Activated CD8-positive, alpha-beta memory T cell treated with anti-CD3 and anti-CD28 coated beads for 1 hour (primary cell): ENCODE results near the gene COX4I1.

Experiments
- DNase-seq, 2 donors: peaks; one replicate each; pipeline ENCODE4 v3.0.0-alpha.2; 2020; ENCODE audit warnings: low read depth in 1 of 2; ENCODE audit errors: extremely low read depth in 1 of 2

COX4I1 gene

DNA sequence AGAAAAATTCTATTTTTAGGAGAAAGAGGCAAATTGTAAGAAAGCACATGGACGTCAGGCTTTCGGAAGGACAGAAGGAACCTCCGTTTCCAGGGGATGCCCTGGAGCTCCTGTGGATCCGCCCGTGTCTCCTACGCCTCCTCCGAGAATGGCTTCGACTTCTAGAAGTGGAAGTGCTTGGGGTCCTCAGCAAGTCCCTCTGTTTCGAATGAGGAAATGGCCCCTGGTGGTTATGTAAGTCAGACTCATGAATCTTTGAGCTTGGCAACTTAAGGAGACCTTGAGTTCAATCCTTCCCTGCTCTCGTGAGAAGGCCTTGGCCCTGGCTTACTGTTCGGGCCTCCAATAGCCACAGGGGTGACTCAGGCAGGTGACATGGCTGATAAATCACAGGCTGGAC, 38.9 kb downstream of the COX4I1 start:
- no peak for DNase-seq

DNA sequence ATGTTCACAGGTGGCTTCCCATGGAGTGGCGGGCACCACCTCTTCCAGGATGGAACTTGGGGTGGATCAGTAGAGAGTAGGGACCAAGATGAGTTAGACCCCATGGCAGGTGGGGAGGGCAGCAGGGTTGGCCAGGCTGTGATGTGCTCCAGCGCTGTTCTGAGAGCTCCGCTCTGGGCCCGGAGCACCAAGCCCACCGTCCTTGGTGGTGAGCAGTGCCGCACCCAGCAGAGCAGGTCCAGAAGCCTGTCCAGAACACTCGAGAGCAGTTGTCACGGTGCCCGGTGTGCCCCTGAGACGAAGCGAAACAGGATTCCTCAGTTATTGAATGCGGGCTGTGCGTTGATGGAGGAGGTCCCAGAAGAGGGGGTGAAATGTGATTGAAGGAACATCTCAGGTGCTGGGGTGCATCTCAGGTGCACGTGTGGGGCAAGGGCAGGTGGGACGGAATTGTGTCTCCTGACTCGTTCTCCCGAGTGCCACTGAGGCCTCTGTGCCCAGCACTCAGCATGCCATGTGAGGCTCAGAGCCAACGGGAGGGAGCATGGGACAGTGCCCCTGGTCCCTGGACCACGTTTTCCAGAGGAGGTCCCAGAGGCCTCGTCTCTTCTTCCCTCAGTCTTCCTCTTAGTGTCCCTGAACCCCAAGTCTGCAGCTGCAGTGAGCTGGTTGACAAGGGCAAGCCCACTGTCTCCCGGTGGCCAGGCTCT, 39.5 kb downstream of the COX4I1 start:
- no peak for DNase-seq

DNA sequence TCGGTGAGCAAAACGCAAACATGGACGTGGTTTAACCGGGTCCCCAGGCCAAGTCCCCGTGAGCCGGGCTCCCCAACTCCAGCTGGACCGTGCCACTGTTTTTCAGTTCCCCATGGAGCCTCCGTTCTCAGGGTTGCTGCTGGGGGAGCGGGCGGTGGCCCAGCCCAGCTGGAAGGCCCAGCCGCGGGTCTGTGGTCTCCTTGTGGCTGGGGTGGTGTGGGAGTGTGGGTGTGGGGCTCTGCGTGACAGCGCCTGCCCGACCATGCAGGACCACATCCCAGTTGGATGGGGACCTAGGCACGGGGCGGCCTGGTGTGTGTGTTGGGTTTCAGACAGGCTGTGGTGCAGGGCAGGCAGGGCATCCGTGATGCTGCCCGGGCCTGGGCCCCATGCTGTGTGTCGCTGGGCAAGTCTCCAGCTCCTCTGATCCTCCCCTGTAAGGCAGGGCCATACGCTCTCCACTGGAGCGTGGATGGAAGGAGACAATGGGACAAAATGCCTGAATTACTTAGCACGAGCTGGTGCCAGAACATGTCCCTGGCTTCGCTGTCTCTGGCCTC, 40.3 kb downstream of the COX4I1 start:
- DNase-seq: no peak

DNA sequence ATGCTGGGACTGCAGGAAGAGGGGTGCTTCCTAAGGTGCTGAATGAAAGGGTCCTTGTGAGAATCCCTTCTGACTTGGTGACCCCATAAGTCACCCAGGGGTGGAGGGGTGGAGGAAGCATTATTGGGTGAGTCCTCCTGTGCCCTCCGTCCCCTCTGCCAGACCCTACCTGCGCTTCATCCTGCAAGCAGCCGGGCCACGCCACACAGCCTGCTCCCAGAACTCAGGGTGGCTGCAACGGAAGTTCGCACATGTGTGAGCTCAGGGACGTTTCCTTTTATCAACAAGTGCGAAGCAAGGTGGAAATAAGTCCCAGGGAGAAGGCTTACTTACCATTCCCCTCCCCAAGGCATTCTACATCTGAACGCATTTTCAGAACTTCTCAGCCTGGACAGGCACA, 40.9 kb downstream of the COX4I1 start:
- no peak for DNase-seq

DNA sequence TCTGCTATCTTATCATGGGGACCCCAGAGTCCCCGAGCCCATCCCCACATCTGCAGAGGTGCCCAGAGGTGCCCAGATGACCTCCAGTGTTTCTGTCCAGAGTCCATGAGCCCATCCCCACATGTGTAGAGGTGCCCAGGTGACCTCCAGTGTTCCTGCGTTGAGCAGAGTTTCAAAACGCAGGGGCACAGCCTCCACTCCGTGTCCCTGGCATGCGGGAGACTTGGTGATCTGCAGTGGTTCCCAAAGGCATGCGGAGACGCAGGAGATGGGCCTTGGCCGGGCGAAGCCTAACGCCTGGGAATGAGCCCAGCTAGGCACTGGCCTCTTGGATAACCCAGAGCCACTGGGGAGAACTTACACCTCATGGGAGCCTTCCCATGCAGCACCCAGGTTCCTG, 41.3 kb downstream of the COX4I1 start:
- no peak for DNase-seq

DNA sequence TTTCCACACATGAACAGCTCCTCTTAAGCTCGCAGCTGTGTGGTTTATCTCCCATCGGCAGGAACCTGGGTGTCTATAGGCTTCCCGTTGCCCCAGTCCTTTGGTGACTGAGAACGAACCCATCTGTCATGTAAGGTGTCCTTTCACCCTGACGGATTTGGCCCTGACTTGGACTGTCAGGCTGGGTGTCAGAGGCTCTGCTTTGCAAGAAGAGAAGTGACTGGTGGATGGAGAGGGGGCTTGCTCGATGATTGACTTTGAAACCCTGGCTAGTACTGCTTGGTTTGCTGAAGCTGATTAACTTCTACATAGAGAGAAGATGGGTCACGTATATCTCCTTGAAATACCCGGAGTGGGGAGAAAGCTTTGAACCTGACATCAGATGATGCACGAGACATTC, 42.9 kb downstream of the COX4I1 start:
- no peak for DNase-seq

DNA sequence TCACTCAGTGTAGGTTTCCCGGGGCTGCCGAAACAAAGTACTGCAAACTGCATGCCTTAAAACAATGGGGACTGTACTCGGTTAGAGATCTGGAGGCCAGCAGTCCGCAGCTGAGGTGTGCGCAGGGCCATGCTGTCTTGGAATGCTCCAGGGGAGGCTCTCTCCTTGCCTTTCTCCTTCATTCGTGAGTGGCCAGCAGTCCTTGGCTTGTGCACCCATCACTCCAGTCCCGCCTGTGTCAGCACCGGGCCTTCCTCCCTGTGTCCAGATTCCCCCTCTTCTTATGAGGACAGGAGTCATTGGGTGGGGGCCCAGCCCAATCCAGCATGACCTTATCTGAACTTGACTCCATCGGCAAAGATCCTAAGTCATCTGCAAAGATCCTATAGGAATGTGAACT, 43.4 kb downstream of the COX4I1 start:
- DNase-seq: no peak

DNA sequence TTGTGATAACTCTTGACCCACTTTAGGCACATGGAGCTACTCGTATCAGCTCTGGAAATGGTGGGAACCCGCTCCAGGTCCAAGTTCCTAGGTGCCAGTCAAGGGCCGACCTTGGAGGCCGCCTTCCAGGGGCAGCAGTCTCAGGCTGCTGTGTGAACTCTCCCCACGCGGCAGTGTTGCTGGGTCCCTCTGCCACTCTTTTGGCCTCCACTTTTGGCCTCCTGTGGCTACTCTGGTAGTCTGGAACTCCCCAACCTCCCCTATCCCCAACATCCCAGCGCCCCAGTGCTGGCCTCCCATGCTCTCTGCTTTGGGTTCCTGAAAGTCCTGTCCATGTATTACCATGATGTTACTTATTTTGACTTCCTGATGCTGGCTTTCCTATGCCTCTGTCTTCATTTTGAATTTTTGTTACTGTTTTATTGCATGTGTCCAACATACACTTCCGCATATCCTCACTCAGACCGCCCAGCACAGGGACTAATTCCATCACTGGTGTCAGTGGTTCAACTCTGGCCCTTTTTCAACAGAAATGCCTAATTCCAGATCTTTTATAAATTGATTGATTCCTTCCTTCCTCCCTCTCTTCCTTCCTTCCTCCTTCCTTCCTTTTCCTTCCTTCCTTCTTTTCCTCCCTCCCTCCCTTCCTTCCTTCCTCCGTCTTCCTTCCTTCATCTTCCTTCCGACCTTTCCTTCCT, 44.1 kb downstream of the COX4I1 start:
- DNase-seq: no peak

DNA sequence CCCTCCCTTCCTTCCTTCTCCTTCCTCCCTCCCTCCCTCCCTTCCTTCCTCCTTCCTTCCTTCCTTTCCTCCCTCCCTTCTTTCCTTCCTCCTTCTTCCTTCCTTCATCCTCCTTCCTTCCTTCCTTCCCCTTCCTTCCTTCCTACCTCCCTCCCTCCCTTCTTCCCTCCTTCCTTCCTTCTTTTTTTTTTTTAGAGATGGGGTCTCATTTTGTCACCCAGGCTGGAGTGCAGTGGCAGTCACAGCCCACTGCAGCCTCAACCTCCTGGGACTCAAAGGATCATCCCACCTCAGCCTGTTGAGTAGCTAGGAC, 44.6 kb downstream of the COX4I1 start:
- DNase-seq: no peak

DNA sequence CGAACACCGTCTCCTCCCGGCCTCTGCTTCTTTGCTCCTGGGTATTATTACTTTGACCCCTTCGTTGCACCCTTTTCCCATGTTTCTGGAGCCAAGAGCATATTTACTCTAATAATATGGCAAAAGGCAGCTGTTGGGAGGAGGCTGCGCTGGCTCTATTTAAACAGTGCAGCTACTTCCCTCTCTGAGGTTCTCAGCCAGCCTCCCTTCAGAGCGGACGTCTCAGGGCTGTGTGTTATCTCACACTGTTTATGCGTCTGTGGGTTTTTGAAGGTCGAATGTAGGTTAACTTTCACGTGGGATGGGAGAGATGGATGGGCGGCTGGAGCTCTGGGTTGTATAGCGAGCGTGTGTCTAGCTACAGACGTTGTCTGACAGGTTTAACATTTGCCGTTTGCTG, 45.3 kb downstream of the COX4I1 start:
- DNase-seq: no peak

DNA sequence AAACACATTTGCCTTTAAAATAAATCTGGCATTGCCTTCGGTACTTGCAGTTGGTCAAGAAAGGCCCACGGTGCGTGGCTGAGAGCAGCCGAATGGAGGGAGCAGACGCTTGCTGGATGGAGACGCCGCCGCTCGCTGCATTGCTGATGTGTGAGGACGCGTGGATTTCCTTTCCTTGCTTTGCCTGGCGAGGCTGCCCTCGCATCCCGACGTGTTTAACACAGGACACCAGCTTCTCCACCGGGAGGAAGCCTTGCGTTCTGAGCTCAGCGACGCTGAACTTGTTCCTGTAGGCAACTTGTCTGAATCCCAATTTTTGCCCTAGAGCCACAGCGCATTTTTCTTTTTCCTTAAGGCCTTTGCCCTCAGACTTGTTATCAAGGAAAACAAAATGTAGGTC, 45.8 kb downstream of the COX4I1 start:
- DNase-seq: no peak

DNA sequence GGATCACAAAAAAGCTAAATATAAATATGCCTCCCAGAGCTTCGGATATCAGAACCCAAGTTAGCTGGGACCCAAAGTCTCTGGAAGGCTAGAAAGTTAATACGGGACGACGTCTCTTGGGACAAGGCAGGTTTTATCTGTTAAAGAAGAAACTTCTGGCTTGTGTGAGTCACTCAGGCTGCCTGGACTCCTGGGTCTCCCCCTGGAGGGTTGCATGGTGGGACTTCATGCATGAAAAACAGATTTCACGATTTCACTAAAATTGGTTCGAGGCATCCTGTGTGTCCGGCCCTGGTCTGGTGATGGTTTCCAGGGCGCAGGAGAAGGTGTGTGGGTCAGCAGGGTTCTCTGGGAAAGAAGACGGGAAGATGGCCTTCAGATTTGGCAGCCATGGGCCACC, 47.0 kb downstream of the COX4I1 start:
- DNase-seq: no peak

DNA sequence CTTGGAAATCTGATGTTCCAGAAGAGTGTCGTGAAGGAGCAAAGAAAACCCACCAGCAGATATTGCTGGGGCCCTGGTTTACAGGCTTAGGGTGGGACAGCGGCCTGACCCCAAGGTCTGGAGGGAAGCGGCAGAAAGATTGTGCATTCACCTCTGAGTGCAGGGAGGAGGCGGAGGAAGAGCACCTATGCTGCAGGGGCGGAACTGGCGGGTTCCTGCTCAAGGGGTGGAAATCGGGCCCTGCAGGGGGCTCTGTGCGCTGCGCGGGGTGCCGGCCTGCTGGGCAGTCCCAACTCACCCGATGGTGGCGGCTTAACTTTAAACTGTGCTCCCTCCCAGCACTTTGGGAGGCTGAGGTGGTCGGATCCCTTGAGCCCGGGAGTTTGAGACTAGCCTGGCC, 47.5 kb downstream of the COX4I1 start:
- no peak for DNase-seq

DNA sequence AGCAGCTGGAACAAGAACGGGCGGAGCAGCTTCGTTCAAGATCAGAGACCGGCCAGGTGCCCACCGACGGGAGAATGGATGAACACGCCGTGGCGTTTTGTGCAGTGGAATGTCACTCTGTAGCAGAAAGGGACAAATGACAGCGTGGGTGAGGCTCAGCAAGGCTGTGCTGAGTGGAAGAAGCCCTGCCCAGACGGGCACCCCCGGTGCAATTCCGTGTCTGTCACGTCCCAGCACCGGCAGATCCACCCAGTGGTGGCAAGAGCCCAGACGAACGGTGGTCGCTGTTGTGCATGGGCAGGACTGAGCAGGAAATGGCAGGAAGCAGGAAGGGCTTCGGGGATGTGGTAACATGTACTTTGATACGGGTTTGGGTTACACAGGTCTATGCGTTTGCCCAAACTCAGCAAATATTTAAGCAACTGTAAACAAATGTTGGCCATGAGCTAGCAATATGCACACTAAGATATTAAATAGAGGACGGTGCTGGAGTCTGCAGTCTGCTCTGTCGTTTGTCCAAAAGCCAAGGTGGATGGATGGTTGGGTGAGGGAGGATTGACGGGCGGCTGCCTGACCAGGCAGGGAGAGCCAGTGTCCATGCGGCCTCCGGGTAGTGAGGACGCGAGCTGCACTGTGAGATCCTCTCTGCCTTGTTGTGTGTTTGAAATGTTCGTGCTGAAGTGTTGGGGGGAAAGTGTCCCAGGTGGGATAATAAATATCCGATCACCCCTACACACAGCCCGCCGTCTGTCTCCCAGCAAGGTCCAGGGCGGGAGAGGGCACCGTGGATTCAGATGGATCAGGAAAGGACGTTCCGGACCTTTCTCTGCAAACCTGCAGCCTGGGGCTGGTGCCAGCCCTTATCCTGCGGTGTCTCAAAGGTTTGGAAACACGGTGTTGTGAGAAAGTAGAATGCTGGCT, 48.4 kb downstream of the COX4I1 start:
- no peak for DNase-seq

DNA sequence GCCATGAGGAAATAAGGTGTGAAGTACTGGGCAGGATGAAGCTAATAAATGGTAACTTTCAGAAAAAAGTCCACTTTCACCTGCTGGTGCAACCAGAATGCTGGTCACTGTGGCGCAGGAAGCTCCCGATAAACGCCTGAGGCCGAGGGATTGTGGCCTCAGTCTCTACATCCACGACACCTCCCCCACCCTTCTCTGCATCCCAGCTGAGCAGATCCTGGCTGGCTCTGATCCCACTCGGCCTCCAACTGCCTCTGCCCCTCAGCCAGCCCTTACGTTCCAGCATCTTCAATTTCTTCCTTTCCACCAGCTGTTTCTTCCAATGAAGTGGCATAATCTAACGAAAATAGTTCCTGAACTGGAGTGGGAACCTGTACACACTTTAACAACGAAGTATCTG, 49.5 kb downstream of the COX4I1 start:
- DNase-seq: no peak

DNA sequence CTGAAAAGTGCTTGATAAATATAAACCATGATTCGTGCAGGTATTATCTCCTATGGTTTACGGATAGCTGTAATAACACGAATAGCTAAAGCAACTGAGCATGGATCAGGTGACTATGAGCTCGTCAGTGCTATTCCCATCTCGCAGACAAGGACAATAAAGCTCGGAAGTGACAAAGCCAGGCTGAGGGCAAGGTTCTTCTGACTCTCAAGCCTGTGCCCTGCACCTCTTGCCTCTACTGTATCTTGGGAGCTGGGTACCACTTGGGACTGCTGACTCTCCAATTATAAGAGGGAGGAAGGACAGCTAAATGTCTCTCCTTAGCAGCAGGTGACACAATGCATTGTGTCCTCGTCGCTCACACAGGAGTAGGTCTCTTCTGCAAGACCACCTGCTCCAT, 49.9 kb downstream of the COX4I1 start:
- DNase-seq: no peak

DNA sequence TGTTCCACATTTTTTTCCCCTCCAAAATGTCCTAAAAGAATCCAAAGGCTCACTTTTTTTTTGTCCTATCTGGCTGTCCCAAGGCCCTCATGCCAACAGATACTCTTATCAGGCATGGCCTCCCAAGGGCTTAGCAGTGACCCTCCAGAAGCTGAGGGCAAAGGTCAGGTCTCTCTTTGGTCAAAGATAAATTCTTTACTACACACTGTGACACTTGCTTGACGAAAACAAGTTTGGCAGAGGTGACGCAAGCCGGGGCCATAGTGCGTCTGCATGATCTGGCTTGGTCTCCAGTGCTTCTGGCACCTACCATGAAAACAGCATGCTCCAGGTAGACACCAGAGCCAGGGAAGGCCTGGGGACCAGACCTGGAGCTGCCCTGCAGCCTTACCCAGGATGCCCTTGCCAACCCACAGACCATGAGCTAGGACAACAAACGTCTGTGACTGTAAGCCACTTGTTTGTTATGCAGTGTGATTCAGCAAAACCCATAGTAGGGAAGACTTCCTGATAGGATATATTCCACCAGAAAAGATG, 50.9 kb downstream of the COX4I1 start:
- no peak for DNase-seq

DNA sequence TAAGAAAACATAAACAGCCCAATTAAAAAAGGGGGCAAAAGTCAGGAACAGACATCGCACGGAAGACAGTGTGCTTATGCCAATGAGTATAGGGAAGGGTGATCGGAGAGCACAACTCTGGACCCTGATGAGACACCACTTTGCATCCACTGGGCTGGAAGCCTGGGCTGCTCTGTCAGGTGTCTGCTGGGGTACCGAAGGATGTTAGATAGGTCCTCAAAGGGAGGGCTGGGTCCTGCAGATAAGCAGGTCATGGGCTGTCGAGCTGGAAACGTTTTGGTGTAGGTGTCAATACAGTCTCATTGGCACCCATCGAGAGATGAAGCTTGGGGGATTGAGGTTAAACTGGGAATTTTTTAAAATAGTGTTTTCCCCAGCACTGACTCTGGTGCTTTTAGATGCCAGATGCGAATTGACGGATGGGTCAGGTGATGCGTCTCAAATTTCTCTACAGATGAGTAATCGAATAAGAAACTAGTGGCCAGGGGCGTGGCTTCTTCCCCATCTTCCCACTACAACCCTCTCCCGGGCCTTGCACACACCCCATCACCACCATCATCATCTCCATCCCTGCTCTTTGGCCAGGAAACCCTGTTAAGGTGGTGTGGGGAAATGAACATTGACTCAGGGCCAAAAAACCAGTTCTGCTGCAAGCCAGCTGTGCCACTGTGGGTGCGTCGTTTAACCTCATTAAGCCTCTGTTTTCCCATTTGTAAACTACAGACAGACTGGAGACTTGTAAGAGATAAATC, 51.7 kb downstream of the COX4I1 start:
- no peak for DNase-seq

DNA sequence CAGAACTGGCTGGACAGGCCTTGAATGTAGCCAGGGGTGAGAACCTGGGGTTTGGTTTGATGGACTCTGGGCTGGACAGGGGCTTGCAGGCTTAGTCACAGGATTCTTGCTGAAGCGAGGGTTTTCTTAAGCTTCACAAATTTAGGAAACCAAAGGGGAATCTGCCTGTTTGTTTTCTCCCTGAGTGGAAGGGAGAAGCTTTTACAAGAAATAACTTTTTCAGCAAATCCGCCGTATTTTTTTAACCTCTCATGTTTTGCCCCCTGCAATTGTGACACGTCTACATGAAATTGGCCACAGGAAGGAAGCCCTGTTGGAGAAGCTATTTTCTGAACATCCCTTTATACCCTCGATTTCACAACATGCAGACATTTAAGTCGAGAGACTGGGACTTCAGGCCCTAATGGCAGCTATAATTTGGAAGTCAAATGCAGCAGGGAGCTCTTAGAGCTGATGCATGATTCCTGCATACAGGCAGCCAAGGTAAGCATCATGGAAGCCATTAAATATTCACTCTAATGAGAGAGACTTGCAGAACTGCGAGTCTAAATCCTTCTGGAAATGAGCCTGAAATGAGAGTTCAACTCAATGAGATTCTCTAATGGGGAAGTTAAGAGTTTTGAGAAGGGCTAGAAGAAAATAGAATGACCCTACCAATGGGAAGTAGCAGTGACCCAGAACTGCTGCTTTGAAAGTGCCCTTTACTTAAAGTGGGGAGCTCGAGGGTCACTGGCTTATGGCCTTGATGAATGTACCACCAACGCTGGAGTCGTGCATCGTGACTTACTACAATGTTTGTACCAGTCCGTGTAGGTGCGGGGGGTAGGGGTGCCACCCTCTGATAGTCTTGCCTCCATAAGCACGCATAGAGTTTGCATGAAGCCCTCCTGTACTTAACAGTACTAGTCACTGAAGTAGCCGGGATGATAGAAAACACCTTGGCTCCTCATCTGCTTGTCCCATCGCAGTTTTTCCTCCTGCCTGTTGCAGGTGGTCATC, 54.4 kb downstream of the COX4I1 start:
- DNase-seq: no peak
